ENCODE data around the gene UBASH3B.
"Not testable (repeated sequence)": the region's sequence is repeated elsewhere in the genome, so short reads cannot be mapped to it uniquely, and the experiment has no call there.

UBASH3B gene

GRCh38 chr11:122655527-122656072 lies at the start of gene UBASH3B:
Gene UBASH3B (plus strand): TSS chr11:122655722. CDS start chr11:122656050, 328 bp downstream.
- no peak for FAIRE-seq

- FAIRE-seq, result not testable (repeated sequence)
Measured at GRCh38 chr11:122607162-122607561, 48.4 kb upstream of the UBASH3B start.

GRCh38 chr11:122612123-122612824 lies 43.2 kb upstream of the UBASH3B start:
- no peak for FAIRE-seq

- FAIRE-seq, result no peak
Measured at GRCh38 chr11:122616718-122617117, 38.8 kb upstream of the UBASH3B start.

GRCh38 chr11:122617297-122617696 lies 38.2 kb upstream of the UBASH3B start:
- FAIRE-seq, result no peak

GRCh38 chr11:122617926-122618325 lies 37.6 kb upstream of the UBASH3B start:
- FAIRE-seq, result no peak

GRCh38 chr11:122618927-122619326 lies 36.6 kb upstream of the UBASH3B start:
- no peak for FAIRE-seq

GRCh38 chr11:122619757-122620156 lies 35.8 kb upstream of the UBASH3B start:
- FAIRE-seq, result no peak

GRCh38 chr11:122625501-122625900 lies 30.0 kb upstream of the UBASH3B start:
- not testable (repeated sequence) for FAIRE-seq

- no peak for FAIRE-seq
Measured at GRCh38 chr11:122625976-122626665, 29.4 kb upstream of the UBASH3B start.

GRCh38 chr11:122627745-122628144 lies 27.8 kb upstream of the UBASH3B start:
- FAIRE-seq, result no peak

- no peak for FAIRE-seq
Measured at GRCh38 chr11:122628810-122629555, 26.5 kb upstream of the UBASH3B start.

- no peak for FAIRE-seq
Measured at GRCh38 chr11:122632181-122632824, 23.2 kb upstream of the UBASH3B start.

- FAIRE-seq, result no peak
Measured at GRCh38 chr11:122633219-122633829, 22.2 kb upstream of the UBASH3B start.

- FAIRE-seq, result no peak
Measured at GRCh38 chr11:122634501-122634900, 21.0 kb upstream of the UBASH3B start.

GRCh38 chr11:122637541-122637940 lies 18.0 kb upstream of the UBASH3B start:
- no peak for FAIRE-seq

- no peak for FAIRE-seq
Measured at GRCh38 chr11:122642472-122642922, 13.0 kb upstream of the UBASH3B start.

- no peak for FAIRE-seq
Measured at GRCh38 chr11:122642971-122643370, 12.6 kb upstream of the UBASH3B start.

- no peak for FAIRE-seq
Measured at GRCh38 chr11:122645847-122646246, 9.7 kb upstream of the UBASH3B start.

- FAIRE-seq, result no peak
Measured at GRCh38 chr11:122646549-122647340, 8.8 kb upstream of the UBASH3B start.

GRCh38 chr11:122647736-122648275 lies 7.7 kb upstream of the UBASH3B start:
- FAIRE-seq, result no peak

Data from colon (tissue), 2 donors.